Natural killer cell (primary cell): Measurements from ENCODE around the gene CDH23. TPM values are rescaled to one million over a fixed set of nuclear protein-coding genes. Genes with fewer than 3 reads are reported as not detected.

Experiments used
- ATAC-seq, 3 donors: fragments of 150-1000 bp in 2 of 3; fragments of 200-7000 bp in 1 of 3; cut with Tn5 transposase; 1 replicate in 1 of 3; 2 replicates in 2 of 3; pipeline ENCODE4 v1.10.0; 2021; ENCODE audit warnings: mild to moderate bottlenecking in 2 of 3, moderate library complexity in 2 of 3
- DNase-seq, 2 donors: peaks; one replicate each; pipeline versions ENCODE4 v3.0.0 to v3.0.0-alpha.2; 2013 to 2021; ENCODE audit warnings: mixed read lengths in 1 of 2
- H3K27ac ChIP-seq: one replicate; pipeline ENCODE4 v1.5.1; 2013; ENCODE audit warnings: mild to moderate bottlenecking, low read length
- H3K27me3 ChIP-seq: one replicate; pipeline ENCODE4 v1.6.1; 2013; ENCODE audit warnings: low read length; ENCODE audit not compliant: control insufficient read depth, insufficient read depth
- H3K36me3 ChIP-seq: one replicate; pipeline ENCODE4 v1.6.1; 2013; ENCODE audit warnings: low read length; ENCODE audit not compliant: control insufficient read depth, insufficient read depth
- H3K4me1 ChIP-seq: one replicate; pipeline ENCODE4 v1.6.1; 2013; ENCODE audit warnings: low read length; ENCODE audit not compliant: control insufficient read depth, insufficient read depth
- H3K4me3 ChIP-seq: one replicate; pipeline ENCODE4 v1.5.1; 2013; ENCODE audit warnings: low read length
- H3K9me3 ChIP-seq: one replicate; pipeline ENCODE4 v1.6.1; 2013; ENCODE audit warnings: low read length; ENCODE audit not compliant: control insufficient read depth, insufficient read depth
- H3K27ac Mint-ChIP-seq, 2 donors: one replicate each; pipeline ENCODE4 v1.8.0; 2022; ENCODE audit warnings: mild to moderate bottlenecking in 2 of 2, mixed read lengths in 2 of 2, moderate library complexity in 1 of 2
- H3K27me3 Mint-ChIP-seq, 2 donors: one replicate each; pipeline ENCODE4 v1.8.0; 2022; ENCODE audit warnings: low read depth in 2 of 2, mixed read lengths in 2 of 2
- H3K36me3 Mint-ChIP-seq: one replicate; pipeline ENCODE4 v1.8.0; 2022; ENCODE audit warnings: mixed read lengths
- H3K4me1 Mint-ChIP-seq, 2 donors: one replicate each; pipeline ENCODE4 v1.8.0; 2022; ENCODE audit warnings: mixed read lengths in 2 of 2
- H3K4me3 Mint-ChIP-seq: one replicate; pipeline ENCODE4 v1.8.0; 2022; ENCODE audit warnings: mild to moderate bottlenecking, moderate library complexity, mixed read lengths
- H3K9me3 Mint-ChIP-seq, 2 donors: one replicate each; pipeline ENCODE4 v1.8.0; 2022; ENCODE audit warnings: mixed read lengths in 2 of 2
- WGBS: methylation state at CpG from one replicate; pipeline ENCODE4 v1.1.7; 2013; ENCODE audit warnings: missing lambda C conversion rate; ENCODE audit not compliant: insufficient coverage; 5-methylcytosine and 5-hydroxymethylcytosine counted together
- intact Hi-C: fragments of 100-400 bp; cut with micrococcal nuclease; formaldehyde crosslinking; loops from one replicate; pipeline ENCODE4 v1.14.2; 2022
- total RNA-seq, 4 donors: library from RNA; stranded (reverse); fragments of 120-200 nt in 1 of 4; gene quantifications; one replicate each; pipeline versions ENCODE4 v1.2.3 to v1.2.4, GENCODE V29; 2013 to 2022
- TF ChIP-seq, protein P1 (sequence below): fragments of 200-600 bp; IDR thresholded peaks from one replicate; pipeline ENCODE4 v1.8.0; 2022; ENCODE audit warnings: antibody characterized with exemption

Gene CDH23
- total RNA-seq, 3 donors from 2014 or later (not counting 1 experiment from before 2014, with no cell fraction given), result 1.2 to 6.0 (median 4.3) TPM

DNA sequence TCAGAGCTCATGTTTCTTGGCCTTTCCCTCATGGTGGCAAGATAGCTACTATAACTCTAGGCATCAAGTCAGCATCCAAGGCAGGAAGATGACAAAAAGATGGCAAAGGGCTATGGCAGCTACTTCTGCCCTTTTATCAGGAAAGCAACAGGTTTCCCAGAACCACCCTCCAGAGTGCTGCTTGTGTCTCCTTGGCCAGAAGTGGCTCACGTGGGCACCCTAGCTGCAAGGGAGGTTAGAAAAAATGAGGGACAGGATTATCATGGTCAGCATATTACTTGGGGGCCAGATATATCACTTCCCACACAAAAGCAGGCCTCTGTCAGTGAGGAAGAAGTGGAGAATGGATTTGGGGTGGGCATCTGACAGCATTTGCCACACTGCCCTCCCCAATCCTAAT is 347.1 kb downstream of the CDH23 start:
- peaks cover 81 to 94% of the 10 kb centered on the region in 2 donors for H3K4me1 Mint-ChIP-seq
- Histone ChIP-seq H3K4me1 (peaks cover 98% of the 10 kb centered on the region), H3K36me3 (no peaks in the 10 kb centered on the region), H3K9me3 (no peaks in the 10 kb centered on the region), H3K27ac (peak overlapping the region; percentile 60), H3K4me3 (no peak overlapping the region), H3K27me3 (no peaks in the 10 kb centered on the region)
- ATAC-seq, result no peak
- no peak overlapping the region for H3K27ac Mint-ChIP-seq
- no peak for DNase-seq
- TF ChIP-seq, protein P1, sequence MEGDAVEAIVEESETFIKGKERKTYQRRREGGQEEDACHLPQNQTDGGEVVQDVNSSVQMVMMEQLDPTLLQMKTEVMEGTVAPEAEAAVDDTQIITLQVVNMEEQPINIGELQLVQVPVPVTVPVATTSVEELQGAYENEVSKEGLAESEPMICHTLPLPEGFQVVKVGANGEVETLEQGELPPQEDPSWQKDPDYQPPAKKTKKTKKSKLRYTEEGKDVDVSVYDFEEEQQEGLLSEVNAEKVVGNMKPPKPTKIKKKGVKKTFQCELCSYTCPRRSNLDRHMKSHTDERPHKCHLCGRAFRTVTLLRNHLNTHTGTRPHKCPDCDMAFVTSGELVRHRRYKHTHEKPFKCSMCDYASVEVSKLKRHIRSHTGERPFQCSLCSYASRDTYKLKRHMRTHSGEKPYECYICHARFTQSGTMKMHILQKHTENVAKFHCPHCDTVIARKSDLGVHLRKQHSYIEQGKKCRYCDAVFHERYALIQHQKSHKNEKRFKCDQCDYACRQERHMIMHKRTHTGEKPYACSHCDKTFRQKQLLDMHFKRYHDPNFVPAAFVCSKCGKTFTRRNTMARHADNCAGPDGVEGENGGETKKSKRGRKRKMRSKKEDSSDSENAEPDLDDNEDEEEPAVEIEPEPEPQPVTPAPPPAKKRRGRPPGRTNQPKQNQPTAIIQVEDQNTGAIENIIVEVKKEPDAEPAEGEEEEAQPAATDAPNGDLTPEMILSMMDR, result no peak
- no peaks in the 10 kb centered on the region for H3K27me3 Mint-ChIP-seq
- no peak overlapping the region for H3K4me3 Mint-ChIP-seq
- H3K9me3 Mint-ChIP-seq, result no peaks in the 10 kb centered on the region
- WGBS, result no CpG with 5 or more reads among the region's 1 CpG
- intact Hi-C loops, result loop anchor here (5.0 kb wide), 1 partner anchor 47 kb away; no protein-coding TSS in a partner anchor
- no peaks in the 10 kb centered on the region for H3K36me3 Mint-ChIP-seq

DNA sequence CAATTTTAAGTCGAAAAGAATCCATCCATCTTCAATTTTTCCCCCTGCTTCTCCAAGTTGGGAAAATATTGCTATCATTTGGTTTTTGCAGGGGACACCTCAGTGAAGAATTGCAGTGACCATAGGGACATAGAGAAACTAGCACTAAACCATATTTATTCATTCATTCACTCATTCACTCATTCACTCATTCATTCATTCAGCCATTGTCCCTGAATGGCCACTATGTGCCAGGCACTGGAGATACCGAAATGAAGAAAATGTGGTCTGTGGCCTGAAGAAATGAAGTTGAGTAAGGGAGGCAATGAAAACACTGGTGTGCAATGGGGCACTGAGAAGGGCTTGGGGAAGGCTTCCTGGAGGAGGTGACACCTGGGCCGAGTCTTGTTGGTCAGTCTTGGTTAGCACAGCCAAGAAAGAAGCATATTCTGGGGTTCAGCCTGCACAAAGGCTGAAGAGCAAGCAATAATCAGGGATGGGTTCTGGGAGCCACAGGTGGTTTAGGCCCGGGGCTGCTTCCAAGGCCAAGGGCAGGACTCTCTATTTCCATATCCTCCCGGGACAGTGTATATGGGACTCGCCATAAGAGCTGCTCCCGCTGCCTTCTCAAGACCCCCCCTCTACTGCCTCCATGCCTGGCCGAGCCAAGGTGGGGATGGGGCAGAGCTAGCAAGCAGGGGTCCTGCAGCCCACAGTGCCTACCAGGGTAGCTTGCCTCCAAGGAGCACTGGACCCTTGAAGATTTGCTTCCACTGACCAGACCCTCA is 348.4 kb downstream of the CDH23 start:
- ATAC-seq, result no peak
- no peaks in the 10 kb centered on the region for H3K27me3 ChIP-seq
- peaks cover 99% of the 10 kb centered on the region for H3K4me1 ChIP-seq
- Mint-ChIP-seq H3K36me3 (no peaks in the 10 kb centered on the region), H3K9me3 (no peaks in the 10 kb centered on the region), H3K4me1 (peaks cover 86 to 97% of the 10 kb centered on the region in 2 donors), H3K4me3 (no peak overlapping the region), H3K27me3 (no peaks in the 10 kb centered on the region), H3K27ac (peak overlapping the region; percentile 96)
- no peak overlapping the region for H3K4me3 ChIP-seq
- H3K36me3 ChIP-seq, result peaks cover 6% of the 10 kb centered on the region
- peak overlapping the region; percentile 81 for H3K27ac ChIP-seq
- intact Hi-C loops, result loop anchor here (5.0 kb wide), 1 partner anchor 48 kb away; no protein-coding TSS in a partner anchor
- WGBS, result 94% methylated on average over 6 of the region's 8 CpGs
- no peak for DNase-seq
- TF ChIP-seq, protein P1, result no peak
- H3K9me3 ChIP-seq, result no peaks in the 10 kb centered on the region

DNA sequence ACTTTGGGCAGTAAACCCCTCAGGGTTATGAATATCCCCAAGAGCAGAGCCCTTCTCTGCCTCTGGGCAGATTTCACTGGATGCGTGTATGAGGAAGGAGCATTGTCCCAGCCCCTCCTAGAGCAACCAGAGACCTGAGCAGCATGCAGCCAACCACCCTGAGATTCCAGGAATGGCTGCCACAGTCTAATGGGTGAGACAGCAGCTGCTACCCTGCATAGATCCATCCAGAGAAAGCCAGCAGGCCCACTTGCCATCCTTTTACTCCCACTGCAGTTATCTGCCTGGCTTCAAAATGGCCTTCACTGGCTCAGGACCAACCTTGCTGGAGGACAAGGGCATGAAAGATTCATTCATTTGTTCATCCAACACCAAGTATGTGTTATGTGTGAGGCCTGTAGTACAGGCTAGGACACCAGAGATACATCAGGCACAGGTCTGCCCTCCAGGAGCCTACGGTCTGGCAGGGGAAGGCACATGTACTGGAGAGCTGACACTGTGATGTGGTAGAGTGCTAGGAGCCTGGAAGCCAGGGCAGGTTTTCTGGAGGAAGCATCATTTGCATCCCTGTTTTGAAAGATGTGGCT is 349.0 kb downstream of the CDH23 start:
- ATAC-seq (no peak), DNase-seq (no peak)
- intact Hi-C loops, result no loop called here

More for the DNA sequence above, 349.0 kb downstream of the CDH23 start:
- H3K27ac Mint-ChIP-seq, result peak overlapping the region; percentile 96
- 93% methylated on average over 2 of the region's 2 CpGs for WGBS
- H3K4me3 Mint-ChIP-seq, result peak overlapping the region; percentile 4
- H3K9me3 ChIP-seq, result no peaks in the 10 kb centered on the region
- peaks cover 12% of the 10 kb centered on the region for H3K36me3 ChIP-seq
- H3K27me3 Mint-ChIP-seq, result no peaks in the 10 kb centered on the region
- TF ChIP-seq, protein P1, result no peak
- H3K27ac ChIP-seq, result peak overlapping the region; percentile 81
- no peaks in the 10 kb centered on the region for H3K36me3 Mint-ChIP-seq
- H3K9me3 Mint-ChIP-seq, result no peaks in the 10 kb centered on the region
- H3K4me1 ChIP-seq, result peaks cover 99% of the 10 kb centered on the region
- peaks cover 86 to 97% of the 10 kb centered on the region in 2 donors for H3K4me1 Mint-ChIP-seq
- no peak overlapping the region for H3K4me3 ChIP-seq
- H3K27me3 ChIP-seq, result no peaks in the 10 kb centered on the region
